ENCODE results near the gene RGP1. TPM values are rescaled to one million over a fixed set of nuclear protein-coding genes. Genes with fewer than 3 reads are reported as not detected.

RGP1 gene
- total and polyA plus RNA-seq, 9 of the 15 experiments (the other 6 are each of a cell fraction or from before 2014, with no cell fraction given), result 0.42 to 13.8 (median 6.7) TPM

- peaks cover 19% of the 10 kb centered on the region for H4K20me1 ChIP-seq (replicated peaks; ENCODE audit: control insufficient read depth, insufficient read depth, low read length)
- CTCF ChIA-PET (ENCODE audit: low intra/inter-chr PET ratio), result no interaction called here
- in situ Hi-C loops (cut with MboI) (no loop called here), intact Hi-C loops (cut with micrococcal nuclease) (no loop called here)
- 93% methylated on average over 5 of the region's 8 CpGs for WGBS (ENCODE audit: insufficient coverage, low coverage, missing lambda C conversion rate)
- H3K36me3 ChIP-seq (ENCODE audit: control insufficient read depth, insufficient read depth, low read length), result peaks cover 68% of the 10 kb centered on the region
- DNase-seq (ENCODE audit: extremely low read depth in 1 of 4, low spot score in 3 of 4) (no peak), ATAC-seq (no peak), FAIRE-seq (no peak)
- peaks cover 6% of the 10 kb centered on the region for H3K9me1 ChIP-seq (ENCODE audit: control insufficient read depth, insufficient read depth, low read length)
- no peak overlapping the region for H3K4me3 ChIP-seq
- peaks cover 59% of the 10 kb centered on the region for H3K79me2 ChIP-seq (ENCODE audit: control insufficient read depth, insufficient read depth, low read length)
- H3K4me1 ChIP-seq (replicated peaks in 1 of 2; ENCODE audit: control insufficient read depth in 2 of 2, insufficient read depth in 2 of 2, low read length in 2 of 2), result peaks cover under 1 to 14% of the 10 kb centered on the region in 2 experiments; a peak in 3 of 5 replicates
- no TSS peak for BruUV-seq (replicated peaks)
- H3K9me3 ChIP-seq (replicated peaks; ENCODE audit: control insufficient read depth, insufficient read depth, low read depth, low read length), result no peaks in the 10 kb centered on the region
- no peaks in the 10 kb centered on the region for H3K27me3 ChIP-seq (ENCODE audit: control insufficient read depth in 2 of 2, insufficient read depth in 2 of 2, low read length in 2 of 2)
- no peak overlapping the region for H3K4me2 ChIP-seq (ENCODE audit: insufficient read depth, low read length)
- H3K9ac ChIP-seq (ENCODE audit: insufficient read depth in 1 of 2, low read depth in 2 of 2, low read length in 2 of 2), result no peak overlapping the region
- TF ChIP-seq TRIM28 (IDR thresholded peaks at IDR 0.05), result no peak
- TF ChIP-seq CHD2 (IDR thresholded peaks at IDR 0.05; ENCODE audit: low read depth, low read length), result no peak
- TF ChIP-seq DNMT1 (IDR thresholded peaks at IDR 0.05), result no peak
- no peak for TF ChIP-seq BHLHE40 (IDR thresholded peaks at IDR 0.05; ENCODE audit: low read length)
- no peak for TF ChIP-seq ZNF134 (CRISPR knock-in tag; conservative IDR thresholded peaks at IDR 0.05)
- TF ChIP-seq U2AF1 (optimal IDR thresholded peaks at IDR 0.05; ENCODE audit: low read depth, low read length), result no peak
- TF ChIP-seq FOXK2 (conservative IDR thresholded peaks at IDR 0.05 in 1 of 2, IDR thresholded peaks at IDR 0.05 in 1 of 2; ENCODE audit: low read depth in 2 of 2), result no peak
- no peak for TF ChIP-seq PTTG1 (tag; IDR thresholded peaks at IDR 0.05; ENCODE audit: low read depth)
- TF ChIP-seq BCOR (IDR thresholded peaks at IDR 0.05), result no peak
- TF ChIP-seq TARDBP (IDR thresholded peaks at IDR 0.05), result no peak
- TF ChIP-seq, protein P1, sequence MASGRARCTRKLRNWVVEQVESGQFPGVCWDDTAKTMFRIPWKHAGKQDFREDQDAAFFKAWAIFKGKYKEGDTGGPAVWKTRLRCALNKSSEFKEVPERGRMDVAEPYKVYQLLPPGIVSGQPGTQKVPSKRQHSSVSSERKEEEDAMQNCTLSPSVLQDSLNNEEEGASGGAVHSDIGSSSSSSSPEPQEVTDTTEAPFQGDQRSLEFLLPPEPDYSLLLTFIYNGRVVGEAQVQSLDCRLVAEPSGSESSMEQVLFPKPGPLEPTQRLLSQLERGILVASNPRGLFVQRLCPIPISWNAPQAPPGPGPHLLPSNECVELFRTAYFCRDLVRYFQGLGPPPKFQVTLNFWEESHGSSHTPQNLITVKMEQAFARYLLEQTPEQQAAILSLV (tag; IDR thresholded peaks at IDR 0.05), result no peak
- H2AFZ ChIP-seq (ENCODE audit: low read depth, low read length), result no peak overlapping the region
- POLR2A ChIA-PET, result interaction anchor here (0.8 kb wide), 1 partner anchor 15 kb away, joined by 6 read pairs; no protein-coding TSS in a partner anchor
- no peak overlapping the region for H3K27ac ChIP-seq (ENCODE audit: extremely low read depth, low read depth, low read length)
Observed at GRCh38 chr9:35743880-35744518, 5.1 kb upstream of the RGP1 start.
